Measurements from ENCODE around the gene LSMEM2.
"Not testable (repeated sequence)": the region's sequence is repeated elsewhere in the genome, so short reads cannot be mapped to it uniquely, and the experiment has no call there.

The LSMEM2 gene

DNA sequence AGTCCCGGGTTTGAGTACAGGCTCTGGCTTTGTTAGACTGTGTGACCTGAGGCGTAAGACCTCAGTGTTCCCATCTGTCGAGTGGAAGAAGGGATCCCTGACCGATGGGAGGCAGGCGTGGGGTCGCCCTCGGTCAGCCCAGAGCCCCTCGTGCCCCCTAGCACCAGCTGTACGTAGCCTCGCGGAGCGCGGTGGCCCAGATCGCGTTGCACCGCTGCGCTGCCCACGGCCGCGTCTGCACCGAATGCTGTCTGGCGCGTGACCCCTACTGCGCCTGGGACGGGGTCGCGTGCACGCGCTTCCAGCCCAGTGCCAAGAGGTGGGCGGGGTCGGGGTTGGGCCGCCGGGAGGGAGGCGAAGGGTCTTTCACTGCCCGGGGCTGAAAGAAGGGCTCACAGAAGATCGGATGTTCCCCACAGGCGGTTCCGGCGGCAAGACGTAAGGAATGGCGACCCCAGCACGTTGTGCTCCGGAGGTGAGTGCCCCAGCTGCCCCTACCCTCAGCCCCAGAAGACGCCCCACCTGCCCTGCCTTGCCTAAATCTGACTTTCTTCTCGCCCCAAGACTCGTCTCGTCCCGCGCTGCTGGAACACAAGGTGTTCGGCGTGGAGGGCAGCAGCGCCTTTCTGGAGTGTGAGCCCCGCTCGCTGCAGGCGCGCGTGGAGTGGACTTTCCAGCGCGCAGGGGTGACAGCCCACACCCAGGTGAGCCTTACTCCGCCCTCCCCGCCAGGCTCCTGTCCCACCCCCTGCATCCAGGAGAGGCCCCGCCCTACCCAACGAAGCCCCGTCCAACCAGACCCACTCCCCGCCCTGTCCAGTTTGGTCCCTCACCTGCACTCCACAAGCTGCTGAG lies 3.5 kb upstream of the LSMEM2 start:
- in situ Hi-C loops (cut with HindIII; ENCODE audit: low sequenced_read_pairs) = loop anchor here (5.0 kb wide), 2 partner anchors 52 to 93 kb away; partner anchors contain the start of gene TUSC2

DNA sequence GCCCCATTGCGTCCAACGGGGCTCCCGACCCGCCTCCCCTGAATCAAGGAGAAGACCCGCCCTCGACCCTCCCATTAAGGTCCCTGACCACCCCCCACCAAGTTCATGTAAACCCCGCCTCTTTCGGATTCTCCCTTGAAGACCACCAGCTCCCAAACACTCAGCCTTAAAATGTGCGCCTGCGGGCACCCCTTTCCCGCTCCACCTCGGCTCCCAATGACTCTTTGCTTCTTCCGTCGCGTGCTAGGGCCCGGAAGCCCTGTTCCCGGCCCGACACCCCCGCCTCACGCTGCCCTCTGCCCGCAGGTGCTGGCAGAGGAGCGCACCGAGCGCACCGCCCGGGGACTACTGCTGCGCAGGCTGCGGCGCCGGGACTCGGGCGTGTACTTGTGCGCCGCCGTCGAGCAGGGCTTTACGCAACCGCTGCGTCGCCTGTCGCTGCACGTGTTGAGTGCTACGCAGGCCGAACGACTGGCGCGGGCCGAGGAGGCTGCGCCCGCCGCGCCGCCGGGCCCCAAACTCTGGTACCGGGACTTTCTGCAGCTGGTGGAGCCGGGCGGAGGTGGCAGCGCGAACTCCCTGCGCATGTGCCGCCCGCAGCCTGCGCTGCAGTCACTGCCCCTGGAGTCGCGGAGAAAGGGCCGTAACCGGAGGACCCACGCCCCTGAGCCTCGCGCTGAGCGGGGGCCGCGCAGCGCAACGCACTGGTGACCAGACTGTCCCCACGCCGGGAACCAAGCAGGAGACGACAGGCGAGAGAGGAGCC lies 2.7 kb upstream of the LSMEM2 start:
- in situ Hi-C loops (cut with HindIII; ENCODE audit: low sequenced_read_pairs) = loop anchor here (5.0 kb wide), 2 partner anchors 51 to 94 kb away; partner anchors contain the start of gene TUSC2

DNA sequence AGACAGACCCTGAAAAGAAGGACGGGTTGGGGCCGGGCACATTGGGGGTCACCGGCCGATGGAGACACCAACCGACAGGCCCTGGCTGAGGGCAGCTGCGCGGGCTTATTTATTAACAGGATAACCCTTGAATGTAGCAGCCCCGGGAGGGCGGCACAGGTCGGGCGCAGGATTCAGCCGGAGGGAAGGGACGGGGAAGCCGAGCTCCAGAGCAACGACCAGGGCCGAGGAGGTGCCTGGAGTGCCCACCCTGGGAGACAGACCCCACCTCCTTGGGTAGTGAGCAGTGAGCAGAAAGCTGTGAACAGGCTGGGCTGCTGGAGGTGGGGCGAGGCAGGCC lies 2.2 kb upstream of the LSMEM2 start:
- in situ Hi-C loops (cut with HindIII; ENCODE audit: low sequenced_read_pairs) = loop anchor here (5.0 kb wide), 2 partner anchors 51 to 94 kb away; partner anchors contain the start of gene TUSC2

- in situ Hi-C loops (cut with HindIII; ENCODE audit: low sequenced_read_pairs) = loop anchor here (5.0 kb wide), 2 partner anchors 49 to 96 kb away; partner anchors contain the start of gene TUSC2
Observed at GRCh38 chr3:50278123-50278879, 586 bp upstream of the LSMEM2 start.

- in situ Hi-C loops (cut with HindIII; ENCODE audit: low sequenced_read_pairs) = loop anchor here (5.0 kb wide), 2 partner anchors 48 to 97 kb away; partner anchors contain the start of gene TUSC2
Observed at GRCh38 chr3:50279255-50280016, 549 bp downstream of the LSMEM2 start.

- in situ Hi-C loops (cut with HindIII; ENCODE audit: low sequenced_read_pairs) = not testable (repeated sequence)
Observed at GRCh38 chr3:50284121-50284520, 5.2 kb downstream of the LSMEM2 start.

DNA sequence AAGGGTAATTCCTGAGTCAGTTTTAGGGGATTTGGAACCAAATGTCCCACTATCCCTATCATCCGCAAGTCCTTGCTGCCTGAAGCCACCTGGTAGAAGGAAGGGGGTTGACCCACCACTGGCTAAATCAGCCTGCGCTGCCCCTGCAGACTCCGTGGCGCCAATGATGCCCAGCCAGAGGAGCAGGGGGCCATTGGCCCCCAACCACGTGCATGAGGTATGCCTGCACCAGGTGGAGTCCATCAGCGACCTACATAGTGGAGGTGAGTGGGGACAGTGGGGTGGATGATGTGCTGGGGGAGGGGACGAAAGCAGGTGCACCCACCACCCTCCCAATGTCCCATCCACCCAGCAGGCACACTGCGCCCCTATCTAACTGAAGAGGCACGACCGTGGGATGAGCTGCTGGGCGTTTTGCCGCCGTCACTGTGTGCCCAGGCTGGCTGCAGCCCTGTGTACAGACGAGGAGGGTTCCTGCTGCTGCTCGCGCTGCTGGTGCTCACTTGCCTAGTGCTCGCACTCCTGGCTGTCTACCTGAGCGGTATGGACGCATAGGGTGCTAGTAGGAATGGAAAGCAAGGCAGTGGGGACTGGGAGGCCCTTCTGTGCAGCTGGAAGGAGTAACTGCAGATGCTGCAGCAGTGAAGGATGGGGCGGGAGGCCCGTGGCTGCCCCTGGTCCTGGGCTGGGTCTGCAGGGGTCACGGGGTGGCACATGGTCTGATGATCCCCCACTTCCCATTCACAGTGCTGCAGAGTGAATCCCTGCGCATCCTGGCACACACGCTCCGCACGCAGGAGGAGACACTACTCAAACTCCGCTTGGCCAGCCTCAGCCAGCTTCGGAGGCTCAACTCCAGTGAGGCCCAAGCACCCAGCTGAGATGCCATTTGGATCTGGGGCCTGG lies 7.7 kb downstream of the LSMEM2 start:
- in situ Hi-C loops (cut with HindIII; ENCODE audit: low sequenced_read_pairs) = no loop called here

GRCh38 chr3:50287262-50287661 lies 8.4 kb downstream of the LSMEM2 start:
- in situ Hi-C loops (cut with HindIII; ENCODE audit: low sequenced_read_pairs) = no loop called here

DNA sequence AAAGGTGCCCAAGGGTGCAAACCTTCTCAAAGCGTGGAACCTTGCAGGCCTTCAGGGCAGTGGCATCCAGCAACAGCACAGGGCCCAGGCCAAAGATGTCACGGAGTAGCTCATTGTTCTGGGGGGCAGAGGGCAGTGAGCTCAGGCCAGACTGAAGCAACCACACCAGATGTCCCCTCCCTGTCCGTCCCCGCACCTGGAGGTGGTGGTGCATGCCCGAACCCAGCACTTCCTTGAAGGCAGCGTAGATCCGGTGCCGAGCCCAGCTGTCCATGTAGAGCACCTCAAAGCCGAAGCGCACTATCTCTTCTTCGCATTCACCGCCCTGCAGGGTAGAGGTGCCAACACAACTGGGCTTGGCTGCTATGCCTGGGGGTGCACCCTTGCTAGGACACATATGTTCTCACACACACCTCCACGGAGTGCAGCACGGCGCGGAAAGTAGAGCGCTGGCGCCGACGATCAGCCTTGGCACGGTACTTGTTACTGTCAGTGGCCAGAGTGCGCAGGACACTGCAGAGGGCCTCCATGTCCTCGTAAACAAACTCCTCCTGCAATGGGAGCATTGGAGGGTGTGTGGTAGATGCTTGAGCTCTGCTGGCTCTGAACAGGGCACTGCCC lies 9.6 kb downstream of the LSMEM2 start:
- in situ Hi-C loops (cut with HindIII; ENCODE audit: low sequenced_read_pairs) = no loop called here

DNA sequence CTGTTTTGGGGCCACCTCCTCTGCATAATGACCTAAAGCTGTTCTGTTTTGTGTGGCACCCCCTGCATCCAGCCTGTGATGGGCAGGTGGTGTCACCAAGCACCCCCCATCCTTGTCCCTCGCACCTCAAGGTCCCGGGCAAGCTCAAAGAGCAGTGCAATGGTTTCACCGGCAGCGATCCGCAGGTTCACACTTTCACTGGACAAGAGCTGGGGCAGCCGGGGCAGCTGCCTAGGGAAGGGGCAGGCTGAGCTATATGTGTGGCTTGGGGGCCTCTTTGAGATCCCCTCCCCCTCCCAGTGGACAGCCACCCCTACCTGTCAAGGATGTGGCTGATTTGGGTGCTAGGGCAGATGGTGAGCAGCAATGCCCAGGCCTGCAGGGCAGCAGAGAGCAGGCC lies 10.2 kb downstream of the LSMEM2 start:
- in situ Hi-C loops (cut with HindIII; ENCODE audit: low sequenced_read_pairs) = no loop called here

GRCh38 chr3:50290161-50290641 lies 11.3 kb downstream of the LSMEM2 start:
- in situ Hi-C loops (cut with HindIII; ENCODE audit: low sequenced_read_pairs) = no loop called here

DNA sequence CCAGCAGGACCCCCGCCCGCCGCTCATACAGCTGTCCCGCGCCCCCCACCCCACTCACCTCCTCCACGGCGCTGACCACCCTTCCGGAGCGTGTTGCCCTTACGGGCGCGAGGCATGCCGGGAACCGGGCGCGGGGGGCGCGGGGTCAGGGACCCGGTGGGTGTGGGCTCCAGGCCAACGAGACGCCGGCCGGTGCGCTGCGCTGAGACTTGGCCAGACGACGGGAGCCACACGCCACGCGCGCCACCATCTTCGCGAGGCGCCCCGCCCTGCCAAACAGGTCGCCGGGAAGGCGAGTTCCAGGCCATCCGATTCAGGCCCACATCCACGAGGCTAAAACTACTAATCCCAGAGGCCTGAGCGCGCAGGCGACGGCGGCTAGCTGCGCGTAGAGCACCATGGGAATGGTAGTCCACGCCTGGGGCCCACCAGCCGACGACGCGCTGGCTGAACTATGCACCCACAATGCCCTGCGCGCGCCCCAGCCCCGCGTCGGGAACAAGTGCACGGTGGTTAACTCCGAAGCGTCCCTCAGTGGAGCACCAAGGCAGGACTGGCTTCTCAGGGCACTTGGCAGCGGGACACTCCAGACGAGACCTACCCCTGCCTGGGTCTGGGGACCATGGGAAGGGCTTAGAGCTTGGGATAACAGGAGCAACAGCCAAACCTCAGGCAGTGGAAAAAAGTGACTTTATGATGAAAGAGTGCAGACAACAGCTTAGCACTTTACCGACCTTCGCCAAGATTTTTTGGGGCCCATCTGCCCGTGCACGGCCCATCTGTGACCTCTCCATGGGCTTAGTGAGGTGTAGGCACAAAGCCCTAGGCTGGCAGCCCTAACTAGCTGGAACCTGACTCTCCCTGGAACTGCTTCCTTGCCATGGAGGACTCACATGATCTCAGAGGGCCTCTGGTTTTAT lies 13.5 kb downstream of the LSMEM2 start, which contains the start of gene IFRD2:
TSS of gene IFRD2 (minus strand) at position 271 of the 920 bp plus-strand sequence. CDS start at position 116, 155 bp downstream.
- in situ Hi-C loops (cut with HindIII; ENCODE audit: low sequenced_read_pairs) = no loop called here

DNA sequence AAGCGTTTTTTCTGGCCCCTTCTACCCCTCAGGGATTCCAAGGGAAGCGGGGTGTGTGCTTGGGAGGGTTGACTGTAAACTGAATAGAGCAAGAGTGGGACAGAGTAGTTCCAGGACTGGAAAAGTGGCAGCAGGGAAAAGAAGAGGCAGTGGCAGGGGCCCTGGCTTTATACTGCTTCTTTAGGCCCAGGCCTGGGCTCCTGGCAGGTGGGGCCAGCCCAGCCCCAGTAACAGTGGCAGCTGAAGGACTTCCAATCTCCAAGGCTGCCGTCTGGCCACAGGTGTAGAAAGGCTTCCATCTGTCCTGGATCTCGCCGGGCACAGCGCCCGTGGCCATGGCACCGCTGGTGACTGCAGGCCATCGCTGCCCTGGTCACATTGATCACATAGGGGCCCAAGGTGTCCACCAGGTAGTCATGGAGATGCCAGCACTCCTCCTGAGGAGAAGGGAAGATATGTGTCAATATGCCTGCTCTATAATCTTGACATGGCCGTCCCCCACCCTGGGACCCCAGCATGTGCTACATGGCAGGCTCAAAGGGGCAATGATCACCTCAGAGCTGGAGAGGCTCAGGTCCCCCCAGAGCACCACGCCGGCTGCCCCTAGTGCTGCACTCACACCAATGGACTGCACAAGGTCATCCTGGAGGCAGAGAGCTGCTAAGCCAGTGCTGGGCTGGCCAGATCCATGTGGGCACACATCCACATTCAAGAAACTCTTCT lies 14.4 kb downstream of the LSMEM2 start:
- in situ Hi-C loops (cut with HindIII; ENCODE audit: low sequenced_read_pairs) = no loop called here

- in situ Hi-C loops (cut with HindIII; ENCODE audit: low sequenced_read_pairs) = no loop called here
Observed at GRCh38 chr3:50294089-50294488, 15.2 kb downstream of the LSMEM2 start.

DNA sequence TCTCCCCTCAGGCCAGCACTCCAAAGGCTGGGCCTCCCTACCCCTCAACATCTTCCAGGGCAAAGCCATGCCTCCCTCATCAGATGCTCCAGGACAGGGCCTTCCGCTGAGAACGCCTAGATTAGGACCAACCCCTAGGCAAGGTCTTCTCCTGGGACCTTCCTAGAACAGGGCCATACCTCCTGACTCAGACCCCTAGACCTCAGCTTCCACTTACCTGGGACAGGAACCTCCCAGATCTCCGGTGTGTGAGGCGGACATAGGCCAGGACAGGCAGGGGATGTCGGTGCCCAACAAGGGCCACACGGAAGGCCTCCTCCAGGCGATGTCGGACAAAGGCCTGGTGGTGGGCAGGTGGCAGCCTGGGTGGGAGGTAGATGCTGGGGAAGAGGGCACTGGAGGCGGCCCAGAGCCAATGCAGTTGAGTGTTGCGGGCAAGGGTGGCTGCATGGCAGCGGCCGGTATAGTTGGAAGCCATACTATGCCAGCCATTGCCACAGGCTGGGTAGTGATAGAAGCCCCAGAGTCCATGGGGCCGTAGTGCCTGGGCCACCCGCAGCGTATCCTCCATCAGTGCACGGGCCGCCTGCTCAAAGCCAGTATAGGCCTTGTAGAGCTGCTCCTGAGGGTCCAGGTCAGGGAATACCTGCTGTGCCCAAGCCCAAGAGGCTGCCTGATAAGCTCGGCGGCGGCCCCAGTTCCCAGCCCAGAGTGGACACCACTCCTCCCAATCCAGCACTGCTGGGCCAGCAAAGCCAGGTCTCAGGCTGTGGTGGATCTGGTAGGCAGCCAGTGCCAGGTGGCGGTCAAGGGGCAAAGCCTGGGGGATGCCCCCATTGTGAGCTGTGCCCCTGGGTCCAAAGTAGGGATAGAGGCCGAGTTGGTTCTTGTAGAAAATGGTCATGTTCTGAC lies 15.9 kb downstream of the LSMEM2 start:
- in situ Hi-C loops (cut with HindIII; ENCODE audit: low sequenced_read_pairs) = no loop called here
